Sigmoid colon (tissue), 3 donors: ENCODE results near the gene GOLGA6A.

ENCODE experiments used
- CTCF ChIP-seq, 4 experiments: fragments of 450-650 bp in 3 of 4; fragments of 200-600 bp in 1 of 4; IDR thresholded peaks; one replicate each; pipeline ENCODE4 v1.5.1; 2016 to 2019; ENCODE audit warnings: antibody characterized with exemption in 4 of 4, mild to moderate bottlenecking in 3 of 4, moderate library complexity in 2 of 4
- POLR2A ChIP-seq, 2 donors: fragments of 450-650 bp; IDR thresholded peaks; one replicate each; pipeline ENCODE4 v1.6.1; 2016; ENCODE audit warnings: antibody characterized with exemption in 2 of 2, mild to moderate bottlenecking in 2 of 2, moderate library complexity in 2 of 2

DNA sequence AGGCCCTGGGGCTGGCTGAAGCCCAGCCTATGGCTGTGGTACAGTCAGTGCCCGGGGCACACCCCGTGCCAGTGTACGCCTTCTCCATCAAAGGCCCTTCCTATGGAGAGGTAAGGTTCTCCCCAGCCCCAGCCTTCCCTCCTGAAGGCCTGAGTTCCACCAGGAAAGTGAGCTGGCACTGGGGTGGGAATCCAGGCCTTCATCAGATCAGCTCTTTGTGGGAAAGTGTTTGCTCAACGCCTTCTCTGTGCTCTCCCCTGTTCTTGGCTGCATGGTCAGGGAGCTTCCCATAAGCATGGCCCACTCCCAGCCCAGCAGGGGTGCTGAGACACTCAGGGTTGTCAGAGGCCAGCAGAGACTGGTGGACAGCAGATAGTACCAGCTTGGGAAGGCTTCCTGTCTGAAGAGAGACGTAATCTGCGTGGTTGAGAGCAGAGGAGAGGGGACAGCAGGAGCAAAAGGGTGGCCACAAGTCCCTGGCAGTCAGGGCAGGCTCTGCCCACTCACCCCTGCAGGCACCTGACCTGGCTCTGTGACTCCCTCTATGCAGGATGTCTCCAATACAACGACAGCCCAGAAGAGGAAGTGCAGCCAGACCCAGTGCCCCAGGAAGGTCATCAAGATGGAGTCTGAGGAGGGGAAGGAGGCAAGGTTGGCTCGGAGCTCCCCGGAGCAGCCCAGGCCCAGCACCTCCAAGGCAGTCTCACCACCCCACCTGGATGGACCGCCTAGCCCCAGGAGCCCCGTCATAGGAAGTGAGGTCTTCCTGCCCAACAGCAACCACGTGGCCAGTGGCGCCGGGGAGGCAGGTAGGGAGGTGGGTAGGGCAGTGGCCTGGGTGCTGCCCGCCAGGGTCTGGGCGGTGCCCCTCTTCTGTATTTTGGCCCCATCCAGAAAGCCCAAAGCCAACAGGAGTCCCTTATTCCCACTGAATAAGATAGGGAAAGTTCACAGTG lies 49.5 kb downstream of the GOLGA6A start:
- TF ChIP-seq CTCF (IDR thresholded peaks at IDR 0.05) (no peak), POLR2A (IDR thresholded peaks at IDR 0.05) (no peak)
